GM21390 (cell line): Measurements from ENCODE around the gene RBM17.
"Not testable (repeated sequence)": the region's sequence is repeated elsewhere in the genome, so short reads cannot be mapped to it uniquely, and the experiment has no call there.

Source experiments
- ATAC-seq: cut with Tn5 transposase; IDR thresholded peaks from one replicate; pipeline ENCODE4 v1.9.1; 2021; ENCODE audit not compliant: unreplicated experiment

Gene RBM17

DNA sequence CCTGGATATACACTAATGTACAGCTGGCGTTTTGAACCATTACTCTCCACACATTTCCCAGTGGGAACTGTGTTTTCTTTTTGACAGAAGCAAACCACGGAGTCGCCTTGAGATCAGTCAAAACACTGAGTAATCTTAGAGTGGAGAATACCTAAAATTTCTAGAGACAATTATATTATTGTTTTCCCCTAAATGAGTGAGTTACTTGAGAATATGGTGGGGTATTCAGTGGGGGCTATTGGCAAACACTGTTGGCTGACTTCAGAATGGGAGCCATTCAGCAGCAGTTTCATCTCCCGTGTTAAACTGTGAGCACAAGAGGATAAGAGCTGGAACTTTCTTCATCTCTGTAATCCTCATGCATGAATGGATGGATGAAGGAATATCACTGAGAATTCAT lies 32.9 kb upstream of the RBM17 start:
- no peak for ATAC-seq

DNA sequence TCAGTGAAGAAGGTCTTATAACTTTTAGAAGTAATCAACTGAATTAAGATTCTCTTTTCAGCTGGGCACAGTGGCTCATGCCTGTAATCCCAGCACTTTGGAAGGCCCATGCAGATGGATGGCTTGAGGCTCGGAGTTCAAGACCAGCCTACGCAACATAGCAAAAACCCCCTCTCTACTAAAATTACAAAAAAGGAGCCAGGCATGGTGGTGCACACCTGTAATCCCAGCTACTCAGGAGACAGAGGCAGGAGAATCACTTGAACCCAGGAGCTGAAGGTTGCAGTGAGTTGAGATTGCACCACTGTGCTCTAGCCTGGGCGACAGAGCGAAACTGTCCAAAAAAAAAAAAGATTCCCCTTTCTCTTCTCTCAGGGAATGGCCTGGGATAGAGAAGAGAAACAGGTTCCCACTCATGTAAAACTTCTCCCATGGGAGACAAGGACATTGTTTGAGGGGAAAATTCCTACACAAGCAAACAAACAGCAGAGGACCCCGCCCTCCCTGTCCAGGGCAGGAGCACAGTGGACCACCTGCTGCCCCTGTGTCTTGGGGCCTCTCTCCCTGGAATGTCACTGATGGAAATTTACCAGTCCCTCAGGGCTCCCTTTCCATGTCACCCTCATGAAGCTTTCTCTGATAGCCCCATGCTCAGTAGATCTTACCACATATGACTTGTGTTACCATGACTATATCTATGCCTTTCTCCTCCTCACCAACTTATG lies 32.3 kb upstream of the RBM17 start:
- ATAC-seq = no peak

DNA sequence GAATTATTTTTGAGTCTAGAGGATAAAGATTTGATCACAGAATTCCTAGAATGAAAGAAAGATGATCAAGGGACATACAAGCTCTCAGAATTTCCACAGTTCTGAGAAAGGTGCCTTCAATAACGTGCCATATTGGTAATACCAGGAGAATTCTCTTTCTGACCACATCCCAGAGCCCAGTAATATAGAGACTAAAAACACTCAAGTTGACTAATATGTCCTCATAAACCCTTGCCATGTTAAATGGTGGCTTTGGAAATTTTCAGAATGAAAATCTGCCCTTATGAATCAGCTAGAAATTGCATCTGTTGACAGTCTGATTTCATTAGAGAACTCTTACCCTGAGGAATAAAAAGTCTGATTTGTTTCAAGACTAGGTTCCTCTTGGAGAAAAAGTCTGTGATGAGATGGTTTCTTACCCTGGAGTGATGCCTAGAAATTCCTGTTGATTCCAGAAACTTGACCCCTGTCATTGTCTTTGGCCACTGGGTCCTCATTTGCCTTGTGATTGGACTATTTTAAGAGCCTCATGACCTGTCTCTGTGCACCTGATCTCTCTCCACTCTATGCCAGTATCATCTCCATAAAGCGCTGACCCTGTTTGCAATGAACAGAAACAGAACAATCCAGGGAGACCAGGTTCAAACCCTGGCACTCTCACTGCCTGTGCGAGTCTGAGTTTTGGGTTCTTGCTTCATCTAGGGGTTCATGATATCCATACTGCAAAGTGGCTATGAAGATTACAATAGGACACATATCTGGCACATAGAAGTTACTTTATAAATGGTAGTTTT lies 30.0 kb upstream of the RBM17 start:
- no peak for ATAC-seq

DNA sequence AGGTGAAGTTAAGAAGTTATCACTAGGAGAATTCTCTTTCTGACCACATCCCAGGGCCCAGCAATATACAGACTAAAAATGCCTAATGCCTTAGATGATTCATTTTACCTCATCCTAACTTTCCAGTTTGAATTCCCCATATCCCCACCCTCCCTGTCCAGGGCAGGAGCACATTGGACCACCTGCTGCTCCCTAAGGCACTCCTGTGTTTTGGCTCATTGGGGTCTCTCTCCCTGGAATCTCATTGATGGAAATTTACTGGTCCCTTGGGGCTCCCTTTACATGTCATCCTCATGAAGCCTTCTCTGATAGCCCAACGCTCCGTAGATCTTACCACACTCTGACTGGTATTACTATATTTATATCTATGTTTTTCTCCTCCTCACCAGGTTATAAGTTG lies 29.3 kb upstream of the RBM17 start:
- no peak for ATAC-seq

DNA sequence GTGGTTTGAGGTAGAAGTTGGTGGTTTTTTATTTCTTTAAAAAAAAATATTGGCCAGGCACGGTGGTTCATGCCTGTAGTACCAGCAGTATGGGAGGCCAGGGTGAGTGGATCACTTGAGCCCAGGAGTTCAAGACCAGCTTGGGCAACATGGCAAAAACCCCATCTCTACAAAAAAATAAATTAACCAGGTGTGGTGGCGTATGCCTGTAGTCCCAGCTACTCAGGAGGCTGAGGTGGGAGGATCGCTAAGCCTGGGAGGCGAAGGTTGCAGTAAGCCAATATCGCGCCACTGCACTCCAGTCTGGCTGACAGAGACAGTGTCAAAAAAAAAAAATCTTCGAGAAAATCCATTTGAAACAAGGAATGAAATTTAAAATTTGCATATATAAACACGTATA lies 27.8 kb upstream of the RBM17 start:
- ATAC-seq = no peak

DNA sequence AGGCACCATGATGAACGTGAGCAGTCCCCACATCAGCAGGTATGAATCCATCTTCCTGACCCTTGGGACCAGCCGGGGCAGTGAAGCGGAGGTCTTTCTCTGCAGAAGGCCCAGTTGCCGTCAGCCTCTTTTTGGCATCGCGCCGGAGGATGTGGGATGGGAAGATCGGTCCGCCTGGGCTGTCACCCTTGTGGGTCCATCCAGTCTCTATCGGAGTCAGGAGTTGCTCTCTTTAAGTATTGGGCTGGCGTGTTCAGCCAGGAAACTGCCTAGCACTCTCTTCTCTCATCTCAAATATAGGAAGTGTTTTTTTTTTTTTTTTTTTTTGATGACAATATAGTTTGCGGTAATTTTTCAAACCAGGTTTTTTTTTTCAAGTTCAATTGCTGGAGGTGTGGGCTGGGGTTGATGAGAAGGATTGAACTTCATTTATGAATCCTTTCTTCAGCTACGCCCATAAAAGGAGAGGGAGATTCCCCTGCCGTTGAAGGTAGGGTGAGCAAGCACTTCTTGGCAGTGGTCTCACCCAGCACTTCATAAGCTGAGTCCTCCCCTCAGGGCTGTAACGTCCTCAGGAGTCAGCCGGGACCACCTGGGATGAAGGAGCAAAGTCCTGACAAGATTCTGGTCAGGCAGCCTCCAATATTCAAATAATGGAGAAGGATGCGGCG lies 26.6 kb upstream of the RBM17 start, which contains the start of gene IL2RA:
IL2RA (minus strand) TSS at position 267 of the 671 bp plus-strand sequence; CDS start at position 51, 216 bp downstream.
- no peak for ATAC-seq

DNA sequence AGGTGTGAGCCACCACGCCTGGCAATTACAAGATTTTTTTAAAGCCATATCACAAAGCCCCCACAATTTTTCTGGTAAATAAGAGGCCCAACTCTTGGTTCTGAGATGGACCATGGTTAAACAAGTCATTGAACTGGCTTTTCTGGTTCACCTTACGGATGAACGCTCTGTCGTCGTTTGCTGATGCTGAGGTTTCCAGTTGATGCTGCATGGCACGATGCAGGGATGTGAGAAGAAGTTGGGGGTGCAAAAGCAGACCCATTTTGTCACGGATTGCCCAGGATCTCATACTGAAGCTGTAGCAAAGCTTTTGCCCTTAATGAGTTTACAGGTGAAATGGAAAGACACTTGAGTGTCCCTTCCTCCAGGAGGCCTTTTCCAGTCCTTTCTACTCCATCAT lies 24.7 kb upstream of the RBM17 start:
- no peak for ATAC-seq

DNA sequence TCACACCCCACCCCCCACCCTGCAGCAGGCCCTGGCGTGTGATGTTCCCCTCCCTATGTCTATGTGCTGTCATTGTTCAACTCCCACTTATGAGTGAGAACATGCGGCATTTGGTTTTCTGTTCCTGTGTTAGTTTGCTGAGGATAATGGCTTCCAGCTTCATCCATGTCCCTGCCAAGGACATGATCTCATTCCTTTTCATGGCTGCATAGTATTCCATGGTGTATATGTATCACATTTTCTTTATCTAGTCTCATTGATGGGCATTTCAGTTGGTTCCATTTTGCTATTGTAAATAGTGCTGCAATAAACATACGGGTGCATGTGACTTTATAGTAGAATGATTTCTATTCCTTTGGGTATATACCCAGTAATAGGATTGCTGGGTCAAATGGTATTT lies 24.1 kb upstream of the RBM17 start:
- not testable (repeated sequence) for ATAC-seq

DNA sequence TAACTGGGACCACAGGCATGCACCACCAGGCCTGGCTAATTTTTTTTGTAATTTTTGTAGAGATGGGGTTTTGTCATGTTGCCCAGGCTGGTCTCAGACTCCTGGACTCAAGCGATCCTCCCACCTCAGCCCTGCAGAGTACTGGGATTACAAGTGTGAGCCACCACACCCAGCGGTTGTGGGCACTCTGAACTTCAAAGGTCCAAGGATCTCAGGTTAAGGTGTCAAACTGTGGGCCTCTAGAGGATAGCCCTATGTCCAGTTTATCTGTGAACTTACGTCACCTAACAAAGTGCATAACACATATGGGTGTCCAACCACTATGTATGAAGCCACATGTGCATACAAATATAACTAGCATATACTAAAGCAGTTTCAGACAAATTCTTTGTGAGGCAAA lies 23.4 kb upstream of the RBM17 start:
- no peak for ATAC-seq

DNA sequence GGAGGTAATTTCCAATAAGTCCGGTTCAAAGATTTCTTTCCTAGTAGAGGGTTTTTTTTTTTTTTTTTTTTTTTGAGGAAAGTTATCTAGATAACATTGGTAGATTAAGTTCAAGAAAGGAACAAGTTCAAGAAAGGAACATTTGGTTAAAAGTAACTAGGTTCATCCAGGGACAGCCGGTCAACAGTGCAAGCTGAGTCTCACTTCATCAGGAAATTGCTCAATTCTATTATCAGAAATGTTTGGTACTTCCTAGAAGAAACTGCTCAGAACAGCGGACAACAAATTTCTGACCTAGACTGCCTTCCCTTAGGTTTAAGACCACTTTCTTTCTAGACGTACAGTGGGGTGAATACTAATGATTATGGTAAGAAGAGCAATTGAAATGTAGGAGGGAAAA lies 23.0 kb upstream of the RBM17 start:
- no peak for ATAC-seq

DNA sequence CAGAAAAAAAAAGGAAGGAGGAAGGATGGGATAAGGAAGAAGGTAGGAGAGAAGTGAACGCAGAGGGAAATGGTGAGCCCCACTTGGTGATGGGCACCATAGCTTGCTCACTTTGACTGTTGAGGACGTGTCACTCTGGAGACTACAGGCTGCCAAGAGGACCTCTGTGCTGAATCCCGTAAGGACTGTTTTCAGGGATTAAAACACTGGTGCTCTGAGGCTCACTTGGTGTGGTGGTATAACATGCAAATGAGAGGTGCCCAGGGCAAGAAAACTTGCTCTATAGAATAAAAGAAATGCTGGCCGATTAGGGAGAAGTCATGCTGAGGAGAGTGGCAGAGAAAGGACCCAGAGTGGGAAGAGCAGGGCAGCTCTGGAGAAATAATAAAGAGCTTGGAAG lies 21.4 kb upstream of the RBM17 start:
- no peak for ATAC-seq

DNA sequence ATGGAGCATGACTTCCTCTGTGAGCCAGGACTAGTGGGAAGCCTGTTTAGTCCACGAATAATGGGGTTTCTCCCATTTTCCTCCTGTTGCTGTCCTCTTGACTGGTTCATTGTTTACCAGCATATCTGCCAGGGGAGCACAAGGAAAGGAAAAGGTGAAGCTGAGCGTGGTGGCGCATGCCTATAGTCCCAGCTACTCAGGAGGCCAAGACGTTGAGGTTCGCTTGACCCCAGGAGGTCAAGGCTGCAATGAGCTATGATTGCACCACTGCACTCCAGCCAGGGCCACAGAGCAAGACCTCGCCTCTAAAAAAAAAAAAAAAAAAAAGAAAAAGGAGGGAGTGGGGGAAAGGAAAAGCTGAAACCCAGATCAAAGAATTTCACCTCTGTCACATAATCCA lies 20.8 kb upstream of the RBM17 start:
- no peak for ATAC-seq

DNA sequence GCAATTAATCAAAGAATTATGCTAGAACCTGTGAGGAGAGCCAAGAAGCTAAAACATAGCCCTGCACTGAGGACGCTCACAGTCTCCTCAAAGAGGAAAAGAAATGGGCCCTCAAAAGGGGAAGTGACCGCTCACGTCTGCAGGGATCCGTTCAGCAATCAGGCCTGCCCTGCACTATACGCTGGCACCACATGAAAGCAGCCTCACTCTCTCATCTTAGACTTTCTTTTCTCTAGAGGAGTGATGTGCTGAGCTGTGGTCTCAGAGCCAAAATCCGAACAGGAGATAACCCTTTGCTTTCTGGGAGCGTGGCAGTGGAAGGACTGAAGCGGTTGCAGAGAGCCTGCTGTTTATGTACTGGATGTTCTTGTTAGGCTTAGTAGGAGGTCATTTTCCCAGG lies 20.4 kb upstream of the RBM17 start:
- ATAC-seq = peak; percentile 54

DNA sequence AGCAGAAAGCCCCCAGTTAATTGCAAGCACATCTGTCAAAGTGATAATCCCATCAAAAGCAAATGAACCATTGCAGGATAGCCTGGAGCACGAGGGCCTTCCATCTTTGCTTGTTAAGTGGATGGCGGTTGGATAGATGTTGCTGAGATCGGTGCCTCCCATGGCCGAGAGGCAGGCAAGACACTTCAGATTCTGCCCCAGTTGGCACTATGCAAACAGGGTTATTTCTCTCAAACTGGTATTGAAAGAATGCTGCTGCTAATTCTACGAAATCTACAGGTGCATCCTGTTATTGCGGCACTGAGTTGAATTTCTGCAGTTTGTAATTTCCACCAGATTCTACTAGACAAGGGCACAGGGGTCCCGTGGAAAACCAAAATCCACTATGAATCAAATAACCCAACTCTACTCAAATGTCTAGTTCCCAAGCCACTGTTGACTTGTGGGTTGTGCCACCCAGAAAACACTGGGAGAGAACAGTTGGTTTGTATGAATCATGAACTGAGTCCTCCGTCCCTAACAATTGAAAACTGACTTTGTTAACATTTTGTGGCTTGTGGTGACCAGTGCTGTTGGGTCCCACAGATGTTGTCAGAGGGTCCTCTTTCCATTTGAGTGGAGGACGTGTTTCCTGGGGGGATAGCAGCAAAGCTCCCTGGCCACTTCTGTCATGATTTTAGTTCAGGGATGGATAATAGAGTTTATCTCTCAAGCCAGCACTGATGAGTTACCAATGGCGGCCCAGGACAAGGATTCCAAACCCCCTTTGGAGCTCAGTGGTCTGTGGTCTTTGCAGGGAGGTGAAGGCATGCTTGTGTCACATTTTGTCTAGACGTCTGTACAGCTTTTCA lies 19.5 kb upstream of the RBM17 start:
- no peak for ATAC-seq

DNA sequence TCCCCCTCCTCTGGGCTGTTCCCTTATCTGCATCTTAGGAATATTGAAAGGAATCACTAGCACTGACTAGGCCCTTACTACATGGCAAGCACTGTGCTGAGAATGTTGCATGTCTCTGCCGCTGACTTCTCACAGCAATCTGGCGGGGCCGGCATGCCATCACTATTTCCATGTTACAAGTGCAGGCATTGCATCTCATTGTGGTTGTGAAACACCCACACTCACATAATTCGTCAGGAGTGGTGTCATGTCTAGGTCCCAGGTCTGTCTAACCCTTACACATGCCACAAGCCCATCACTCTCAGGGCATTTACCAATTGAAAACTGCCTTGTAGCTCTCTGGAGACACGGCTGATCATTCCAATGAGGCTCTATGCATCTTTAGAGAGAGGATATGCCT lies 18.2 kb upstream of the RBM17 start:
- no peak for ATAC-seq

DNA sequence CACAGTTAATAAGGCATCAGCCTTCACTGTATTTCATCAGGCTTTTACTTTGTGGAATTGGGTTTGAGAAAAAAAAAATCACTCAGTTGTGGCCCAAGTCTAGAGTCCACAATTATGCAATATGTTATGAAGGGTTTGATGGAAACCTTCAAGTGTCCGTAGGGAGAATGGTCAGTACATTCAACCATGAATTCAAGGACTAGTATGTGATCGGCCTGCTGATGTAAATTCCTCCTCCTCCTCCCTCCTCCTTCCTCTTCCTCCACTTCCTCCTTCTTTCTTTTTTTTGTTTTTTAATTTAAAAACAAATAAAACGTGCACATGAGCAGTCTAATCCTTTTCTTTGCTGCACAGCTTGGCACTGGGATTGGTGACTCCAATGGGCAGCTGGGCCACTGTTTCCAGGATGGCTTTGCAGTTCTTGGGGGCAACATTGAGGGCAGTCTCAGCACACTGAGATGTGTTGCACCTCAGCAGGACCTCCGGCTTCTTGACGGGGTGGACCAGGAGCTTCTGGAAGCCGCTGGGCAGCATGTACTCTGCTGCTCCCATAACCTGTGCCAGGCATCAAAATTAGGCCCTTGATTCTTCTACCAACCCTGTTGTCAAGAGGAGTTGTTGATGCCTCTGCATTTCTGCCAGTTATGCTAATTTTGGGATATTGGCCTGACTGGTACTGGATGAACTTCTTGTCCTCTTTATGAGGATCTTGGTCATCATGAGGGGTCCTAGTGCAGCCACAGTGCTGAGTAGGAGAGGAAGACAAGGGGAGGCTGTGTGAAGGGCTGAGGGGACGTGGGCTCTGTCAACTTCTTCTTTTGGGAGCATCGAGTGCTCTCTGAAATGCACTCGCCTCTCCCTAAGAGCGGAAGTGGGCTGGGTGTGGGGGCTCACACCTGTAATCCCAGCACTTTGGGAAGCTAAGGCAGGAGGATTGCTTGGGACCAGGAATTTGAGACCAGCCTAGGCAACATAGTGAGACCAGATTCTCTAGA lies 17.4 kb upstream of the RBM17 start:
- no peak for ATAC-seq

DNA sequence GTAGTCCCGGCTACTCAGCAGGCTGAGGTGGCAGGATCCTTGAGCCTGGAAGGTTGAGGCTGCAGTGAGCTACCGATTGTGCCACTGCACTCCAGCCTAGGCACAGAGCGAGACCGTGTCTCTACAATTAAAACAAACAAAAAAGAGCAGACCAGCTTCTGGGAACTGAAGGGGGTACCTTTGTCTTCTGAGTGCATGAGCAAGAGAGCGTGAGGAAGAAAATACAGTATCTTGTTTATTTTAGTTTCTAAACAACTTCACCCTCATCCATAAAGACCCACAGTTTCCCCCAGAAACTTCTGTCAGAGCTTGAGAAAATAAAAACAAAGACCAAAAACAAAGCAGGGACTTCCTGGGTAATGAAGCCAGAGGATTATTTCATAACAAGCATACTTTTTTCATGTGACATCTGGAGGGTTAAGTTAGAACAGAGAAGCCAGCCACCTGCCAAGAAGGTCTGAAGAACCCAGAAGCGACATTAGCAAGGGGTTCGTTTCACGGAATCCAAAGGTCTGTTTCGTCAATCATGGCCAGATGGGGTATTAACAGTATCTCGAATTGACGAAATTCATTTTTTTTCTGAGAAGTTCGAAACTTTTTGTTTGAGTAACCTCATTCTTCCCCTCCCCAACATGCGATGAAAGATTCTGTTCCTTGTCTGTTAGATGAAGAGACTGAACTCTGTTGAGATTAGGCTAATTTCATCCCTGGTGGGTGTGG lies 16.5 kb upstream of the RBM17 start:
- peak; percentile 57 for ATAC-seq

DNA sequence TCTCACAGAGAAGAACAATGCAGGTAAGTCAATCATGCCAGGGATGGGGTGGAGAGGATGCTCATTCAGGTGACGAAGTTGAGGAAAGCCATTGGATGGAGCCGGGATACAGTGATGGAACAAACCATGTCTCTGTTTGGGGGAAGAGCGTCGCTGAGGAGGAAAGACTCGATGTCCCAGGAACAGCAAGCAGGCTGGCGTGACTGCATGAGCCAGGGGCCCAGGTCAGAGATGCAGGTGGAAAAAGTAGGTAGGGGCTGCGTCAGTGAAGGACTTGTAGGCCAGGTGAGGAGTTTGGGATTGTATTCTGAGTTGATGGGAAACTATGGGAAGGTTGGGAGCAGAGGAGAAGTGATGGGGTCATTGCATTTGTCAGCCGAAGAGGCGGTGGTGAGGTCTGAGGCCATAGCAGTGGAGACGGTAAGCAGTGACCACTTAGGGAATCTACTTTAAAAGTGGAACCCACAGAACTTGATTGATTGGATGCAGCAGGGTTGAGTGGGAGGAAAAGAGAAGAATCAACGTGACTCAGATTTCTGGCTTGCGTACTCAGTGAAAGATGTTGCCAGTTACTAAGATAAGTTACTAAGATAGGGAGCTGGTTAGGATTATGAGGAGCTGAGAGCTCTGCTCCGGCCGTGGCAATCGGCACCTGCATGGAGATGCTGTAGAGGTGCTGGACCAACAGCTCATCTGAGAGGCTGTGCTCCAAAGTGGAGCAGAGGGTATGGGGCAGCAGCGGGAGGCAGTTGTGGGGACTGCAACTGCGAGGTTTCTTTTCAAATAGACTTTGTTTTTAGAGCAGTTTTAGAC lies 14.1 kb upstream of the RBM17 start:
- ATAC-seq = no peak
